BLaER1 (cell line): Measurements from ENCODE around the gene PTPRT.

Experiments used
- H3K27ac ChIP-seq: shearing (Covaris generic); formaldehyde crosslinking; 2 replicates; pipeline ENCODE4 v1.8.1; 2022
- H3K27me3 ChIP-seq: shearing (Covaris generic); formaldehyde crosslinking; 2 replicates; pipeline ENCODE4 v1.8.1; 2022
- H3K36me3 ChIP-seq: shearing (Covaris generic); formaldehyde crosslinking; 2 replicates; pipeline ENCODE4 v1.8.1; 2022
- H3K4me1 ChIP-seq: shearing (Covaris generic); formaldehyde crosslinking; 2 replicates; pipeline ENCODE4 v1.8.1; 2022
- H3K4me2 ChIP-seq: shearing (Covaris generic); formaldehyde crosslinking; 2 replicates; pipeline ENCODE4 v1.8.1; 2022
- H3K4me3 ChIP-seq: shearing (Covaris generic); formaldehyde crosslinking; 2 replicates; pipeline ENCODE4 v1.8.1; 2022
- H3K9ac ChIP-seq: shearing (Covaris generic); formaldehyde crosslinking; 2 replicates; pipeline ENCODE4 v1.8.1; 2022
- H3K9me3 ChIP-seq: shearing (Covaris generic); formaldehyde crosslinking; 2 replicates; pipeline ENCODE4 v1.8.1; 2022
- H4K20me1 ChIP-seq: shearing (Covaris generic); formaldehyde crosslinking; 2 replicates; pipeline ENCODE4 v1.8.1; 2022
- Cebpa-rat ChIP-seq: shearing (Covaris generic); IDR thresholded peaks from 2 replicates; pipeline ENCODE4 v1.8.1; 2022

PTPRT gene

GRCh38 chr20:42130810-42131596 is 1058.7 kb downstream of the PTPRT start:
- TF ChIP-seq Cebpa-rat: no peak
- Histone ChIP-seq H3K4me1 (no peaks in the 10 kb centered on the region), H3K4me3 (no peak overlapping the region), H3K27me3 (no peaks in the 10 kb centered on the region), H3K9me3 (no peaks in the 10 kb centered on the region), H3K36me3 (no peaks in the 10 kb centered on the region), H3K9ac (no peak overlapping the region), H3K4me2 (no peak overlapping the region), H4K20me1 (no peaks in the 10 kb centered on the region), H3K27ac (no peak overlapping the region)

GRCh38 chr20:42125426-42125825 is 1064.3 kb downstream of the PTPRT start:
- H3K4me2 ChIP-seq: no peak overlapping the region

GRCh38 chr20:42123981-42124473 is 1065.7 kb downstream of the PTPRT start:
- Histone ChIP-seq H3K9ac (no peak overlapping the region), H3K27ac (no peak overlapping the region), H3K4me3 (no peak overlapping the region), H3K4me1 (peaks cover 17% of the 10 kb centered on the region), H3K27me3 (no peaks in the 10 kb centered on the region), H3K4me2 (peak overlapping the region; percentile 75), H3K9me3 (no peaks in the 10 kb centered on the region), H3K36me3 (no peaks in the 10 kb centered on the region), H4K20me1 (no peaks in the 10 kb centered on the region)
- TF ChIP-seq Cebpa-rat: no peak

More at GRCh38 chr20:42125426-42125825, 1064.3 kb downstream of the PTPRT start:
- no peak for TF ChIP-seq Cebpa-rat
- Histone ChIP-seq H3K36me3 (no peaks in the 10 kb centered on the region), H3K9ac (no peak overlapping the region), H3K27me3 (no peaks in the 10 kb centered on the region), H3K9me3 (no peaks in the 10 kb centered on the region), H3K4me3 (no peak overlapping the region), H4K20me1 (no peaks in the 10 kb centered on the region), H3K27ac (no peak overlapping the region), H3K4me1 (peaks cover 17% of the 10 kb centered on the region)

- no peak for TF ChIP-seq Cebpa-rat
- Histone ChIP-seq H3K4me1 (peaks cover 5% of the 10 kb centered on the region), H4K20me1 (no peaks in the 10 kb centered on the region), H3K9ac (no peak overlapping the region), H3K4me2 (no peak overlapping the region), H3K4me3 (no peak overlapping the region), H3K27me3 (no peaks in the 10 kb centered on the region), H3K27ac (no peak overlapping the region), H3K36me3 (no peaks in the 10 kb centered on the region), H3K9me3 (no peaks in the 10 kb centered on the region)
These were observed 1071.1 kb downstream of the PTPRT start for GRCh38 chr20:42118409-42119125.

- Histone ChIP-seq H3K36me3 (no peaks in the 10 kb centered on the region), H3K27ac (no peak overlapping the region), H3K9me3 (no peaks in the 10 kb centered on the region), H3K4me3 (no peak overlapping the region), H3K4me1 (no peaks in the 10 kb centered on the region), H3K4me2 (no peak overlapping the region), H3K27me3 (no peaks in the 10 kb centered on the region), H3K9ac (no peak overlapping the region), H4K20me1 (no peaks in the 10 kb centered on the region)
- no peak for TF ChIP-seq Cebpa-rat
These were observed 1071.7 kb downstream of the PTPRT start for GRCh38 chr20:42118001-42118400.

GRCh38 chr20:42113236-42113635 is 1076.5 kb downstream of the PTPRT start:
- no peaks in the 10 kb centered on the region for H3K9me3 ChIP-seq
- H3K27me3 ChIP-seq: no peaks in the 10 kb centered on the region
- H3K36me3 ChIP-seq: no peaks in the 10 kb centered on the region
- H3K9ac ChIP-seq: no peak overlapping the region
- no peak overlapping the region for H3K27ac ChIP-seq
- no peak overlapping the region for H3K4me3 ChIP-seq
- TF ChIP-seq Cebpa-rat: no peak
- no peak overlapping the region for H3K4me2 ChIP-seq
- H3K4me1 ChIP-seq: 0 out of 2 replicates have a peak, but pooled peaks cover 4% of the 10 kb centered on the region
- H4K20me1 ChIP-seq: no peaks in the 10 kb centered on the region

GRCh38 chr20:42112161-42112560 is 1077.5 kb downstream of the PTPRT start:
- H4K20me1 ChIP-seq: no peaks in the 10 kb centered on the region
- H3K27ac ChIP-seq: no peak overlapping the region
- H3K36me3 ChIP-seq: no peaks in the 10 kb centered on the region
- H3K9me3 ChIP-seq: no peaks in the 10 kb centered on the region
- TF ChIP-seq Cebpa-rat: no peak
- H3K4me2 ChIP-seq: no peak overlapping the region
- no peak overlapping the region for H3K9ac ChIP-seq
- 0 out of 2 replicates have a peak, but pooled peaks cover 4% of the 10 kb centered on the region for H3K4me1 ChIP-seq
- no peak overlapping the region for H3K4me3 ChIP-seq
- H3K27me3 ChIP-seq: no peaks in the 10 kb centered on the region

- no peaks in the 10 kb centered on the region for H3K27me3 ChIP-seq
- TF ChIP-seq Cebpa-rat: no peak
- H3K27ac ChIP-seq: no peak overlapping the region
- H3K4me3 ChIP-seq: no peak overlapping the region
- H3K4me1 ChIP-seq: 0 out of 2 replicates have a peak, but pooled peaks cover 4% of the 10 kb centered on the region
- no peak overlapping the region for H3K4me2 ChIP-seq
- H3K9me3 ChIP-seq: no peaks in the 10 kb centered on the region
- no peaks in the 10 kb centered on the region for H3K36me3 ChIP-seq
- no peak overlapping the region for H3K9ac ChIP-seq
- H4K20me1 ChIP-seq: no peaks in the 10 kb centered on the region
These were observed 1078.4 kb downstream of the PTPRT start for GRCh38 chr20:42111349-42111748.

GRCh38 chr20:42110301-42110700 is 1079.4 kb downstream of the PTPRT start:
- Histone ChIP-seq H4K20me1 (no peaks in the 10 kb centered on the region), H3K36me3 (no peaks in the 10 kb centered on the region), H3K4me2 (no peak overlapping the region), H3K9ac (no peak overlapping the region), H3K4me3 (no peak overlapping the region), H3K27ac (no peak overlapping the region), H3K9me3 (no peaks in the 10 kb centered on the region), H3K4me1 (0 out of 2 replicates have a peak, but pooled peaks cover 4% of the 10 kb centered on the region), H3K27me3 (no peaks in the 10 kb centered on the region)
- no peak for TF ChIP-seq Cebpa-rat

GRCh38 chr20:42102000-42102399 is 1087.7 kb downstream of the PTPRT start:
- no peak overlapping the region for H3K4me3 ChIP-seq
- TF ChIP-seq Cebpa-rat: no peak
- no peak overlapping the region for H3K4me2 ChIP-seq
- no peak overlapping the region for H3K27ac ChIP-seq
- no peak overlapping the region for H3K9ac ChIP-seq
- no peaks in the 10 kb centered on the region for H4K20me1 ChIP-seq
- no peaks in the 10 kb centered on the region for H3K27me3 ChIP-seq
- no peaks in the 10 kb centered on the region for H3K4me1 ChIP-seq
- H3K36me3 ChIP-seq: no peaks in the 10 kb centered on the region
- H3K9me3 ChIP-seq: no peaks in the 10 kb centered on the region
